Naive B cell (primary cell): Measurements from ENCODE around the gene CEP112. TPM values are rescaled to one million over a fixed set of nuclear protein-coding genes. Genes with fewer than 3 reads are reported as not detected.
"Not testable (repeated sequence)": the region's sequence is repeated elsewhere in the genome, so short reads cannot be mapped to it uniquely, and the experiment has no call there.

ENCODE experiments used
- ATAC-seq, 2 donors: fragments of 150-1000 bp; cut with Tn5 transposase; 2 replicates each; pipeline ENCODE4 v1.10.0; 2021; ENCODE audit warnings: low read depth in 2 of 2, mild to moderate bottlenecking in 2 of 2, moderate library complexity in 2 of 2
- DNase-seq: peaks from one replicate; pipeline ENCODE4 v3.0.0; 2022
- H3K27ac Mint-ChIP-seq, 6 donors: one replicate each; pipeline ENCODE4 v1.8.0; 2020 to 2022; ENCODE audit warnings: mild to moderate bottlenecking in 6 of 6, mixed read lengths in 6 of 6, moderate library complexity in 5 of 6, inconsistent platforms in 2 of 6
- H3K27me3 Mint-ChIP-seq, 3 donors: one replicate each; pipeline ENCODE4 v1.8.0; 2021 to 2022; ENCODE audit warnings: mixed read lengths in 3 of 3, mild to moderate bottlenecking in 1 of 3
- H3K36me3 Mint-ChIP-seq, 2 donors: one replicate each; pipeline ENCODE4 v1.8.0; 2020 to 2022; ENCODE audit warnings: mixed read lengths in 2 of 2, inconsistent platforms in 1 of 2, mild to moderate bottlenecking in 1 of 2
- H3K4me1 Mint-ChIP-seq, 3 donors: one replicate each; pipeline ENCODE4 v1.8.0; 2020 to 2022; ENCODE audit warnings: mixed read lengths in 3 of 3, inconsistent platforms in 1 of 3, mild to moderate bottlenecking in 1 of 3, moderate library complexity in 1 of 3
- H3K4me3 Mint-ChIP-seq, 8 donors: one replicate each; pipeline ENCODE4 v1.8.0; 2020 to 2022; ENCODE audit warnings: mild to moderate bottlenecking in 8 of 8, mixed read lengths in 8 of 8, moderate library complexity in 8 of 8, inconsistent platforms in 2 of 8
- H3K9me3 Mint-ChIP-seq, 7 donors: one replicate each; pipeline ENCODE4 v1.8.0; 2020 to 2022; ENCODE audit warnings: mixed read lengths in 7 of 7, mild to moderate bottlenecking in 5 of 7, inconsistent platforms in 2 of 7, moderate library complexity in 1 of 7
- polyA plus RNA-seq, 6 donors: library from polyadenylated mRNA; unstranded; fragments of 300-500 nt; fragmentation: Illumina TruSeq; gene quantifications; one replicate each; pipeline ENCODE4 v1.2.3, GENCODE V29; 2021; ENCODE audit warnings: low read depth in 6 of 6

CEP112 gene
- polyA plus RNA-seq, 6 donors from 2014 or later = 1.1 to 2.5 (median 1.6) TPM

GRCh38 chr17:65698381-65699061 lies 493.4 kb downstream of the CEP112 start:
- no peak for ATAC-seq

GRCh38 chr17:65697661-65698060 lies 494.3 kb downstream of the CEP112 start:
- DNase-seq (no peak), ATAC-seq (no peak)
- Mint-ChIP-seq H3K27me3 (peaks cover 11 to 36% (median 34%) of the 10 kb centered on the region in 3 donors), H3K36me3 (no peaks in the 10 kb centered on the region), H3K4me1 (no peaks in the 10 kb centered on the region), H3K27ac (no peak overlapping the region), H3K4me3 (no peak overlapping the region), H3K9me3 (peaks cover 0 to 2% (median 0%) of the 10 kb centered on the region in 7 donors)

More at GRCh38 chr17:65698381-65699061, 493.4 kb downstream of the CEP112 start:
- no peak for DNase-seq
- peaks cover 0 to 2% (median 0%) of the 10 kb centered on the region in 7 donors for H3K9me3 Mint-ChIP-seq
- peaks cover 11 to 36% (median 32%) of the 10 kb centered on the region in 3 donors for H3K27me3 Mint-ChIP-seq
- H3K4me1 Mint-ChIP-seq = no peaks in the 10 kb centered on the region
- H3K4me3 Mint-ChIP-seq = no peak overlapping the region
- H3K36me3 Mint-ChIP-seq = no peaks in the 10 kb centered on the region
- no peak overlapping the region for H3K27ac Mint-ChIP-seq

GRCh38 chr17:65696739-65697394 lies 495.1 kb downstream of the CEP112 start:
- DNase-seq = no peak
- Mint-ChIP-seq H3K36me3 (no peaks in the 10 kb centered on the region), H3K27ac (peak overlapping the region in 1 of 6 donors; percentile 66), H3K27me3 (peaks cover 11 to 38% (median 31%) of the 10 kb centered on the region in 3 donors), H3K9me3 (peaks cover 0 to 2% (median 0%) of the 10 kb centered on the region in 7 donors), H3K4me1 (no peaks in the 10 kb centered on the region), H3K4me3 (no peak overlapping the region)
- no peak for ATAC-seq

- H3K27me3 Mint-ChIP-seq = peaks cover 4 to 18% (median 18%) of the 10 kb centered on the region in 3 donors
- H3K36me3 Mint-ChIP-seq = no peaks in the 10 kb centered on the region
- no peaks in the 10 kb centered on the region for H3K9me3 Mint-ChIP-seq
These were observed 497.3 kb downstream of the CEP112 start for GRCh38 chr17:65694601-65695000.

GRCh38 chr17:65690626-65691310 lies 501.2 kb downstream of the CEP112 start:
- Mint-ChIP-seq H3K4me3 (no peak overlapping the region), H3K27ac (no peak overlapping the region), H3K4me1 (no peaks in the 10 kb centered on the region), H3K9me3 (no peaks in the 10 kb centered on the region), H3K36me3 (no peaks in the 10 kb centered on the region), H3K27me3 (peaks cover 4 to 6% (median 5%) of the 10 kb centered on the region in 3 donors)
- DNase-seq = no peak
- no peak for ATAC-seq

More at GRCh38 chr17:65694601-65695000, 497.3 kb downstream of the CEP112 start:
- no peak for ATAC-seq
- H3K4me1 Mint-ChIP-seq = no peaks in the 10 kb centered on the region
- no peak overlapping the region for H3K27ac Mint-ChIP-seq
- no peak for DNase-seq
- H3K4me3 Mint-ChIP-seq = no peak overlapping the region

- H3K27me3 Mint-ChIP-seq = peaks cover 0 to 6% (median 0%) of the 10 kb centered on the region in 3 donors
- H3K4me3 Mint-ChIP-seq = no peak overlapping the region
- H3K27ac Mint-ChIP-seq = no peak overlapping the region
- H3K36me3 Mint-ChIP-seq = no peaks in the 10 kb centered on the region
- DNase-seq (no peak), ATAC-seq (no peak)
- H3K9me3 Mint-ChIP-seq = peaks cover 0 to 2% (median 0%) of the 10 kb centered on the region in 7 donors
- no peaks in the 10 kb centered on the region for H3K4me1 Mint-ChIP-seq
These were observed 503.6 kb downstream of the CEP112 start for GRCh38 chr17:65688307-65688706.

GRCh38 chr17:65685110-65685509 lies 506.8 kb downstream of the CEP112 start:
- no peaks in the 10 kb centered on the region for H3K4me1 Mint-ChIP-seq
- H3K27ac Mint-ChIP-seq = no peak overlapping the region

GRCh38 chr17:65684631-65685030 lies 507.3 kb downstream of the CEP112 start:
- Mint-ChIP-seq H3K9me3 (peaks cover 0 to 5% (median 2%) of the 10 kb centered on the region in 7 donors), H3K4me1 (no peaks in the 10 kb centered on the region), H3K36me3 (no peaks in the 10 kb centered on the region), H3K4me3 (no peak overlapping the region), H3K27me3 (no peaks in the 10 kb centered on the region), H3K27ac (no peak overlapping the region)
- ATAC-seq (no peak), DNase-seq (no peak)

More at GRCh38 chr17:65685110-65685509, 506.8 kb downstream of the CEP112 start:
- H3K36me3 Mint-ChIP-seq = no peaks in the 10 kb centered on the region
- peaks cover 0 to 5% (median 2%) of the 10 kb centered on the region in 7 donors for H3K9me3 Mint-ChIP-seq
- ATAC-seq = no peak
- no peak for DNase-seq
- no peaks in the 10 kb centered on the region for H3K27me3 Mint-ChIP-seq
- no peak overlapping the region for H3K4me3 Mint-ChIP-seq

- Mint-ChIP-seq H3K27me3 (no peaks in the 10 kb centered on the region), H3K4me3 (no peak overlapping the region), H3K36me3 (no peaks in the 10 kb centered on the region), H3K27ac (no peak overlapping the region), H3K4me1 (no peaks in the 10 kb centered on the region), H3K9me3 (peaks cover 0 to 5% (median 2%) of the 10 kb centered on the region in 7 donors)
- DNase-seq = no peak
- no peak for ATAC-seq
These were observed 508.5 kb downstream of the CEP112 start for GRCh38 chr17:65683428-65683827.

- not testable (repeated sequence) for H3K27me3 Mint-ChIP-seq, H3K4me1 Mint-ChIP-seq, H3K27ac Mint-ChIP-seq, H3K9me3 Mint-ChIP-seq, DNase-seq, ATAC-seq, H3K4me3 Mint-ChIP-seq, H3K36me3 Mint-ChIP-seq
These were observed 510.2 kb downstream of the CEP112 start for GRCh38 chr17:65681763-65682162.

- H3K9me3 Mint-ChIP-seq = peaks cover 0 to 12% (median 4%) of the 10 kb centered on the region in 7 donors
- H3K4me3 Mint-ChIP-seq = no peak overlapping the region
- no peak overlapping the region for H3K27ac Mint-ChIP-seq
- ATAC-seq = no peak
- DNase-seq = no peak
- no peaks in the 10 kb centered on the region for H3K36me3 Mint-ChIP-seq
- H3K27me3 Mint-ChIP-seq = no peaks in the 10 kb centered on the region
- no peaks in the 10 kb centered on the region for H3K4me1 Mint-ChIP-seq
These were observed 512.6 kb downstream of the CEP112 start for GRCh38 chr17:65679165-65679845.

GRCh38 chr17:65678546-65678945 lies 513.4 kb downstream of the CEP112 start:
- Mint-ChIP-seq H3K4me1 (no peaks in the 10 kb centered on the region), H3K36me3 (no peaks in the 10 kb centered on the region), H3K4me3 (no peak overlapping the region), H3K9me3 (peaks cover 0 to 12% (median 4%) of the 10 kb centered on the region in 7 donors), H3K27me3 (no peaks in the 10 kb centered on the region), H3K27ac (no peak overlapping the region)
- DNase-seq = no peak
- ATAC-seq = no peak

- H3K9me3 Mint-ChIP-seq = peaks cover 0 to 12% (median 4%) of the 10 kb centered on the region in 7 donors
These were observed 514.0 kb downstream of the CEP112 start for GRCh38 chr17:65677932-65678331.

More at GRCh38 chr17:65677932-65678331, 514.0 kb downstream of the CEP112 start:
- Mint-ChIP-seq H3K4me3 (no peak overlapping the region), H3K27ac (no peak overlapping the region), H3K36me3 (no peaks in the 10 kb centered on the region), H3K27me3 (no peaks in the 10 kb centered on the region), H3K4me1 (no peaks in the 10 kb centered on the region)
- DNase-seq = no peak
- ATAC-seq = no peak
